H7 (cell line): ENCODE data around the gene ABHD17C. TPM values are rescaled to one million over a fixed set of nuclear protein-coding genes. Genes with fewer than 3 reads are reported as not detected.

Experiments used
- DNase-seq: peaks from one replicate; pipeline ENCODE4 v3.0.0; 2012
- H3K27me3 ChIP-seq: 2 replicates; pipeline ENCODE4 v1.6.0; 2011; ENCODE audit warnings: mild to moderate bottlenecking, low read length; ENCODE audit not compliant: control insufficient read depth, insufficient read depth
- H3K36me3 ChIP-seq: replicated peaks from 2 replicates; pipeline ENCODE4 v1.5.1; 2011; ENCODE audit warnings: low read length; ENCODE audit not compliant: control insufficient read depth, insufficient read depth
- H3K4me3 ChIP-seq: 2 replicates; pipeline ENCODE4 v1.5.1; 2011; ENCODE audit warnings: low read depth, mild to moderate bottlenecking, control low read depth, low read length, moderate library complexity; ENCODE audit not compliant: insufficient read depth
- total RNA-seq: library from RNA; depleted of rRNA; stranded (reverse); fragments of >200 nt; shearing (Covaris generic); gene quantifications from 2 replicates; pipeline ENCODE4 v1.2.3, GENCODE V29; 2014

Gene ABHD17C
- total RNA-seq, 1 experiment from 2014 or later, result 7.2 TPM

DNA sequence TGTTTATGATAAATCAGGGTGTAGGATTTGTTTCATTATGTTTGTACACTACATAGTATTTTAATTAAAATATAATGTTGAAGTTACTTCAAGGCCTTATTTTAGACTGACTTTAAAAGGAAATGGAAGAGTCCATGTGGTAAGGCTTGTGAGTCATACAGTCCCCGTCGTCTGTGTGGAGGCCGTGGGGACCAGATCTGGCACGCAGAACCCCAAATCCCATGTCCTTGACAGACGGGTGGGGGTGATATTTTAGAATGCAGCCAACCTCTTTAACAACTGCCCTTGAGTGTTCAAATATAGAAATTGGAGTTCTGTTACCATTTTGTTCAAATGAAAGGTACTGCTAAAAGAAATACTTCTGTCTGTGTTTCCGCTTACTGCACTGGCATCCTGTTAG lies 35.8 kb downstream of the ABHD17C start:
- no peak for DNase-seq
- Histone ChIP-seq H3K27me3 (no peaks in the 10 kb centered on the region), H3K36me3 (no peaks in the 10 kb centered on the region), H3K4me3 (no peak overlapping the region)

DNA sequence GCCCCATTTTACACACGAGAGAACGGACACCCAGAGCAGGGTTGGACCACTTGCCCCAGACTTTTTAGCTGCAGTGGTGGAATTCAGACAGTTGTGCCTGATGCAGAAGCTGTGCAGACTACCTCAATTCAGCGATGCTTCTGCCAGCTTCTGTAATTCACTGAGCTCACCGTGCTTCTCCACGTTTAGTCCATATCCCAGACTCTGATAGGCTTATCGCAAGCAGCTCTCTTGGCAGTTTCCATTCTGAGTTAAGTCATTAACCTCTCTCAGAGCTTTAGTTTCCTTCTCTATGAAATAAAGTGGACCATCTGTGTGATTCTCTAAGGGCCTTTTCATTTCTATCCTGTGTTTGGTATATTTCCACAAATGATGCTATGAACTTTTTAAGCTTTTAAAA lies 37.1 kb downstream of the ABHD17C start:
- no peaks in the 10 kb centered on the region for H3K27me3 ChIP-seq
- H3K36me3 ChIP-seq, result no peaks in the 10 kb centered on the region
- DNase-seq, result no peak
- no peak overlapping the region for H3K4me3 ChIP-seq

DNA sequence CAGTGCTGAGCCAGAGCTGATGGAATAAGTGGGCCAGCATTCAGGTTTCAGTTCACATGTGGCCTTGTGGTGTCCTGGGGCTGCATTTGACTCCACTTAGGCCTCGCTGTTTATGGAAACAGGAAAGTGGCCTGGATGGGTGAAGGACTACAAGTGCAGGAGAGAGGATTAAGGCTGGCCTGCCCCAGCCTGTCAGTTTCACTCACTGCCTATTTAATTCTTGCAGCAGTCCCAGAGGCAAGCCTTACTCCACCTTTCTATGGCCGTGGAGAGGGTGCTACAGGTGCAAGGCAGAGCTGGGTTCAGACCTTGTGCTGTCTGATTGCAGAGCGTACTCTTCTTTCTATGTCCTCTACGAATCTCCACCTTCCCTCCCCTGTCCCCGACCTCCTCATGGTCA lies 37.7 kb downstream of the ABHD17C start:
- no peak for DNase-seq
- no peaks in the 10 kb centered on the region for H3K27me3 ChIP-seq
- H3K4me3 ChIP-seq, result no peak overlapping the region
- H3K36me3 ChIP-seq, result no peaks in the 10 kb centered on the region

DNA sequence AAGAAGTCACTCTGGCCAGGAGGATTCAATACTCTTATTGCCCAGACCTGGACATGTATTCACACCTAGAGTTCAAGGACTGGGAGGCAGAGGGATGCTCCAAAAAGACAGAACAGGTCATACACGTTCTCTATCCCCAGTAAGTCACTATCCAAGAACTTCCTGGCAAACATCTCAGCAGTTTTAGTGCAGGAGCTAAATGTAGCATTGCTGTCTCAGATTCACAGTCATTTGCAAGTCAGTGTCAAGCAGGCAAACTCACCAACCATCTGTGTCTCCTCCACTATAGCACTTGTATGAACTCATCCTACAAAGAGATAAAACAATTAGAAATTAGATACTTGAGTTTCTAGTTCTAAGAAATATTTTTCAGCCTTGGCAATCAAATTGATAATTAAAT lies 38.4 kb downstream of the ABHD17C start:
- no peaks in the 10 kb centered on the region for H3K36me3 ChIP-seq
- DNase-seq, result no peak
- H3K27me3 ChIP-seq, result no peaks in the 10 kb centered on the region
- no peak overlapping the region for H3K4me3 ChIP-seq

DNA sequence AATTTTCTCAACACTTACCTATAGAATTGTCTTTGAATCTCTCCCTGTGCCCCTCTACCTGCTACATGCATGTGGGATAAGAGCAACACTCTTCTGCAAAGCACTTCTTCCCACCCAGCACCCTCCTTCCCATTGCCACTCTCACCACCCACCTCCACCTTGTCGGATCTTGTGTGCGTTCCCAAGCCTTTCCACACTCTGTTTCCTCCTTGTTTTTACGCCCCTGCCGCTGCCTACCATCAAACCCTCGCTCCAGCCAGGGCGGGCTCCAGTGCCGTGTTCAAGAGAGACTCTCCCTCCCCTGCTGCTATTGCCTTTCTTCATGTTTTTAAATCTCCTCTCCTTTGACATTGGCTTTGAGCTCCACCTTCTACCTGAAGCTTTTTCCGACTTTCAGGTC lies 40.2 kb downstream of the ABHD17C start:
- DNase-seq, result no peak
- H3K4me3 ChIP-seq, result no peak overlapping the region
- H3K27me3 ChIP-seq, result no peaks in the 10 kb centered on the region
- no peaks in the 10 kb centered on the region for H3K36me3 ChIP-seq

DNA sequence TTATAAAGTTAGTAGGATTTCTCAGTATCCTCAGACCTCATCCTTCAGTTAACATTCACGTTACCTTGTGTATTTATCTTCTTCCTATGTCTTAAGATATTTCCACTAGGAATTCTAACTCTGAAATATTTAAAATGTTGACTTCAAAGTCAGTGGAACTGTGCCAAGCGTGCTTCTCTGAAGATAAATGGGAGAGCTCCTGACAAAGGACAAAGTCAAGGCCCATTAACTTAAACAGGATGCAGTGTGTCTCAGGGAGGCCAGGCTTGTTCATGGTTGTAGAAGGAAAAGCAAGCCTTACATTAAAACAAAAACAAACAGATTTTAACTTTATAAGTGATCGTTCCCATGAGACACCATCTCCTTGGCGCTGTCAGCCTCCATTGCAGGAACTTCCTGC lies 41.5 kb downstream of the ABHD17C start:
- H3K36me3 ChIP-seq, result no peaks in the 10 kb centered on the region
- DNase-seq, result no peak
- H3K4me3 ChIP-seq, result no peak overlapping the region
- H3K27me3 ChIP-seq, result no peaks in the 10 kb centered on the region

DNA sequence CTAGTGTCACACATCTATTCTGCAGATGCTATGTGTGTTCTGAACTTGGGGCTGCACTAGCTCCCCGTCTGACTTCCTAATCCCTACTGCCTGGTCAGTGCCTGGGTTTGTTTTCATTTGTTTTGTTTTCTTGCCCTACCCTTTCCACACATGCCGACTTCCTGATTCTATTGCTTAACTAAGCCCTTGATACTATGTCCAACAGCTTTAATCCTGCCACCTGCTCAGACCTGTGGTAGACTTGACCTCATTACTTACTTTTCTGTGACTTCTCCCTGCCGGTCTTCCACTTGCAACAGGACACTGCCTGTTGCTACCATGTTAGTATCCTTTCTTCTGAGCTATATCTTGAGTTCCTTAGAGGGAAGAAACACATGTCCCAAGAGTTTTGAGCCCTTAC lies 44.8 kb downstream of the ABHD17C start:
- Histone ChIP-seq H3K36me3 (no peaks in the 10 kb centered on the region), H3K4me3 (no peak overlapping the region), H3K27me3 (no peaks in the 10 kb centered on the region)
- DNase-seq, result no peak

DNA sequence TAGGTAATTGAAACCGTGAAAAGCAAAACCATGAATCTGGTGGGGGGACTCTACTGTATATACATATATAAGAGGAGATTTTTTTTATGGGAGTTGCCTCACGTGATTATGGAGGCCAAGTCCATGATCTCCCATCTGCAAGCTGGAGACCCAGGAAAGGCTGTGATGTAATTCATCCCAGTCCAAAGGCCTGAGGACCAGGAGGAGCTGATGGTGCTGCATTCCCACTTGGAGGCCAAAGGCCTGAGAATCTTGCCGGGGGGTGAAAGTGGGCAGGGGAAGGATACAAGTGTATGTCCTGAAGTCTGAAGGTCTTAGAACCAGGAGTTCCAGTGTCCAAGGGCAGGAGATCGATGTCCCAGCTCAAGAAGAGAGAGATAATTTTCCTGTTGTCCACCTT lies 47.0 kb downstream of the ABHD17C start:
- H3K36me3 ChIP-seq, result no peaks in the 10 kb centered on the region
- H3K27me3 ChIP-seq, result no peaks in the 10 kb centered on the region
- DNase-seq, result no peak
- H3K4me3 ChIP-seq, result no peak overlapping the region

DNA sequence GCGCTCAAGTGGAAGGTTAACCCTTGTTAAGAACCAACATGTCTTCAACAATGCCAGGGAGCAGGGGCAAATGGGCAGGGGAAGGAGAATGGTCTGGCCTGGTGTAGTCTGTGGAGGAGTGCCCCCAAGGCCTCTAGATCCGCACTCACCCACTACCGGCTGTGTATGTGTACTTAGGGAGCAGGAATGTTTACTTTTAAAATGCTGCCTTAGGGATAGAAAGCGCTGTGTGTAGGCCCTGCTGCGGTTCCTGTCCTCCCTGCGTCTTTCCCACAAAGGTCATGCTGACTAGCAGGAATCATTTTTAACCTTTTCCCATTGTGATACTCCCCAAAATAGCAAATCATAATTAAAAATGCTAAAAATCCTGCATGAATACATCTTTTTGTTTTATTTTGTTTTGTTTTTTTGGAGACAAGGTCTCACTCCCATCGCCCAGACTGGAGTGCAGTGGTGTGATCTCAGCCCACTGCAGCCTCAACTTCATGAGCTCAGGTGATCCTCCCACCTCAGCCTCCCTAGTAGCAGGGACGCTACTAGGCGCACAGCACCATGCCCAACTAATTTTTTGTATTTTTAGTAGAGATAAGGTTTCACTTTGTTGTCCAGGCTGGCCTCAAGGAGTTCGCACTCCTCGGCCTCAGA lies 48.2 kb downstream of the ABHD17C start:
- no peak for DNase-seq
- no peaks in the 10 kb centered on the region for H3K27me3 ChIP-seq
- no peak overlapping the region for H3K4me3 ChIP-seq
- H3K36me3 ChIP-seq, result no peaks in the 10 kb centered on the region

DNA sequence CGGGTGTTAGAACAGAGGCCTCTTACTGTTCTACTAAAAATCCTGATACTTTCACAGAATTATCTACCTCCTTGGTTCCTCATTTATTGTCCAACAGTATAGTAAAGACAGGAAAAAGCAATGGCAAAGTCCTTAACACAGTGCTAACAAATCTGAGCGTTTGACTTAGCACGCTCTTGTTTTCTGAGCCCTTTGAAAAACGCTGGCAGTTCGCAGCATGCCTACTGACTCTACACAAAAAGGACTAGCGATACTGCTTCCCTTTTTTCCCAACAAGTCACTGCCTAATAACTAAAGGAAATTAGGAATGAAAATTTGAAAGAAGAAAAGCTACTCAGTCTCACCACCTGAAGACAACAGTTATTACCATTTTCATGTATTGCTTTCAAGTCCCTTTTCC lies 49.3 kb downstream of the ABHD17C start:
- no peaks in the 10 kb centered on the region for H3K36me3 ChIP-seq
- no peak overlapping the region for H3K4me3 ChIP-seq
- no peak for DNase-seq
- H3K27me3 ChIP-seq, result no peaks in the 10 kb centered on the region

DNA sequence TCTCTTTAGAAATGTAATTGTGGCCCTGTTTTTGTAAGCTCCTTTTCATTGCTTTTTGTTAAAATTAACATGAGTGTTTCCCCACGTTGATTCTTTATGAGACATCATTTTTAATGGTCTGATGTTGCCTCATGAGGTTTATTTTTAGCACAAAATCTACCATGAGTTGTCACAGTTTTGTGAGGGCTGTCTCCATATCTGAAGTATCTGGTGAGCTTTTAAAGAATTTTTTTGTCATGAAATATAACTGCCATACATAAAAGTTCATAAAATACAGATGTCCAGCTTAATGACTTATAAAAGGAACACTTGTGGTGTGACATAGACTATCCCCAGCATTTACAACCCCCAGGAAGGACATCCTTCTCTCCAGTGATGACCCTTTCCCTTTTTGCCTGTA lies 49.7 kb downstream of the ABHD17C start:
- DNase-seq, result no peak
- Histone ChIP-seq H3K27me3 (no peaks in the 10 kb centered on the region), H3K36me3 (no peaks in the 10 kb centered on the region), H3K4me3 (no peak overlapping the region)

DNA sequence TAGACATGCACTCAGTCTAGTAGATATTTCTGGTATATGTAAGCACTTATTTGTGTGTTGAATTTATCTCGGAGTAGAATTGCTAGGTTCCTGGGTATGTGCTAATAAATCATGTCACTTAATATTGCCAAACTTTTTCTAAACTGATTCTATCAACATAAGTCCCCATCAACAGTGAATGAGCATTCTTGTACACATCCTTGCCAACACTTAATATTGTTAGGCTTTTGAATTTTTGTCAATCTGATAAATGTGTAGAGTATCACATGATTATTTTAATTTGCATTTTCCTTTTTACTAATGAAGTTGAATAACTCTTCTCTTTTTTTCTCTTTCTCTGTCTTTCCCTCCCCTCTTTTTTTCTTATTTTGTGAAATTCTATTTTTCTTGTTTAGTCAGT lies 50.8 kb downstream of the ABHD17C start:
- no peak for DNase-seq
- H3K4me3 ChIP-seq, result no peak overlapping the region
- no peaks in the 10 kb centered on the region for H3K27me3 ChIP-seq
- no peaks in the 10 kb centered on the region for H3K36me3 ChIP-seq

DNA sequence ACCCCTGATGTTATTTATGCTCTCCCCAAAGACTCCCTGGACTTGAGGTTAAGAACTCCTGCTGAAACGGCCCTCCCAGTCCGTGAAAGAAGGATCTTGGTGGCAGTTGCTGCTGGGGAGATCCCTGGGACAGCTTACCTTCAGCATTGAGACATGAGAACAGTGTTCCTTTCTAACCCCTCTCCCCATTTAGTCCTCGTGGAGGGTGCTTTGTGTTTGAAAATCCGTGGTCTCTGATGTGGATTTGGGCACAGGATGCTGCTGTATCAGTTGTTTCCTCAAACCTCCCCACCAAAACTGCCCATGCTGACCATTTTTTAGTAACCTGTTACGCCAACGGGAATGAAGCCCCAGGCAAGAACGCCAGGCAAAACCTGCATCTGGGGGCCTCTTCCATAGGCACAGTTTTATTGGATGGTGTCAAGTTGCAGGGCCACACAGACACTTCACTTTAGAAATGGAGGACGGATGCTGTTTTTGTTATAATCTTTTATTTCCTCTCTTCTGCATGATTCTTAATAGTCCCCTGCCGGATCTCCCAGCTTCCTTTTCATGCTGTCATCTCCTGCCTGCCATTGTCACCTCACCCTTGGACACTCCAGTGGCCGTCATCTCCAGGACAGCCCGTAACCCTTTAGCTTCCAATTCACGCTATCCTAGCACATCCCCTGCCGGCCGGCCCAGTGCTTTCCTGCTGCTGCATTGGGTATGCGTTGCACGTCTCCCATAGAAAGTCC lies 52.4 kb downstream of the ABHD17C start:
- no peak for DNase-seq
- Histone ChIP-seq H3K27me3 (no peaks in the 10 kb centered on the region), H3K4me3 (no peak overlapping the region), H3K36me3 (no peaks in the 10 kb centered on the region)

DNA sequence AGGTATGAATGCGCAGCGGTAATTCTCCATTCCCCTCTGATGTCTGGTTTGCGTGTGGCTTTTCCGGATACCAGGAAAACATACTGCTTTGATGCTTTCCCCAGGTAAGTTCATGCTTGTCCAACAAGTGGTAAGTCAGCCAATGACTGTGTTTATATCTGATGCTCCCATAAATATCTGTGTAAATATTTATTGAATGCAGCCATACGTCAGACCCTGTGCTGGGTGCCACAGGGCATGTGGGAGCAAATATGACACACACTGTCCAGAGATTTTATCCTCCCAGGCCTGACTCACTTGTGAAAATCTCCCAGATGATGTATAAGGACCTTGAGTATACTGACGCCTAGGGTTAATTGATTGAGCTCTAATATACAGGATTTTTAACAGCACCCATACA lies 54.5 kb downstream of the ABHD17C start:
- H3K36me3 ChIP-seq, result no peaks in the 10 kb centered on the region; the same call in 1 of the 2 replicates

DNA sequence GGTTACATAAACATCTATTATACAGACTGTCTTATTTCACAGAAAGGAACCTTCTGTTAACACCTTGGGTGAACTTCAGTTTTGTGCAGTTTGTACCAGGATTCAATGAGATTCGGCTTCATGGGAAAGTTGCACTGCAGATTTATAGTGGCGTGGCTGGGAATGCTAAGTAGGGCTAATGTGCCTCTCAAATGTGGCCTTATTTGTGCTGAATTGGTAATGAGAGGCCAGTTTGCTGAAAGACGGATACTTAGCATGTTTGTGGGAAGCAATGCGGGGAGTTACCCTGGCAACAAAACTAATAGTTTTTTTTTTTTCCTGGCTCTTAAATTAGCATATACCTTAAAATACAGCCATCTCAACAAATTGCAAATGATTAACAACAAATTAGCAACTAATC lies 55.5 kb downstream of the ABHD17C start:
- DNase-seq, result no peak

More for the DNA sequence above, 54.5 kb downstream of the ABHD17C start:
- Histone ChIP-seq H3K27me3 (no peaks in the 10 kb centered on the region), H3K4me3 (no peak overlapping the region)
- no peak for DNase-seq

More for the DNA sequence above, 55.5 kb downstream of the ABHD17C start:
- no peak overlapping the region for H3K4me3 ChIP-seq
- no peaks in the 10 kb centered on the region; the same call in 1 of the 2 replicates for H3K36me3 ChIP-seq
- no peaks in the 10 kb centered on the region for H3K27me3 ChIP-seq
